NCI-H446 treated with DMSO at 0.1 percent for 48 hours (cell line): ENCODE data around the gene TMEM271.

ENCODE experiments used
- DNase-seq: peaks from one replicate; lab custom pipeline; 2025; lab: John Stamatoyannopoulos, UW

TMEM271 gene

DNA sequence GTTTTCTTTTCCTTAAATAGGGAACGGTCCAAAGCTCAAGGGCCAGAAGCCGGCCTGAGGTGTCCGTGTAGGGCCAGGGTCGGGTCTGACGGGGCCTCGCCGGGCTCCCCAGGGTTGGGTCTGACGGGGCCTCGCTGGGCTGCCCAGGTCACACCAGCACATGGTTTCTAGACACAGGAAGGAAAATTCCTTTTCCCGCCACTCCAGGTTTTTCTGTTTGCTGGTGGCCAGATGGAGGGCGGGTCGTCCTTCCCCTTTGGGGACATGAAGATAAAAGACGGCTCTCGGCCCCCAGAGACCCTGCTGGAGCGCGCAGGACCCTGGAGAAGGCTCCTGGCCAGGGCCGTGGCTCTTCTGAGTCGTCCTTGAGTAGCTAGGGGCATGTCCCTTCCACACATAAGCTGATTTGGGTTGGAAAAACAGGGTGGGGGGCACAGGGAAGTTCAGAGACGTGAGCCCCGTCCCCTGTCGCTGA lies 42.0 kb downstream of the TMEM271 start:
- DNase-seq, result no peak

DNA sequence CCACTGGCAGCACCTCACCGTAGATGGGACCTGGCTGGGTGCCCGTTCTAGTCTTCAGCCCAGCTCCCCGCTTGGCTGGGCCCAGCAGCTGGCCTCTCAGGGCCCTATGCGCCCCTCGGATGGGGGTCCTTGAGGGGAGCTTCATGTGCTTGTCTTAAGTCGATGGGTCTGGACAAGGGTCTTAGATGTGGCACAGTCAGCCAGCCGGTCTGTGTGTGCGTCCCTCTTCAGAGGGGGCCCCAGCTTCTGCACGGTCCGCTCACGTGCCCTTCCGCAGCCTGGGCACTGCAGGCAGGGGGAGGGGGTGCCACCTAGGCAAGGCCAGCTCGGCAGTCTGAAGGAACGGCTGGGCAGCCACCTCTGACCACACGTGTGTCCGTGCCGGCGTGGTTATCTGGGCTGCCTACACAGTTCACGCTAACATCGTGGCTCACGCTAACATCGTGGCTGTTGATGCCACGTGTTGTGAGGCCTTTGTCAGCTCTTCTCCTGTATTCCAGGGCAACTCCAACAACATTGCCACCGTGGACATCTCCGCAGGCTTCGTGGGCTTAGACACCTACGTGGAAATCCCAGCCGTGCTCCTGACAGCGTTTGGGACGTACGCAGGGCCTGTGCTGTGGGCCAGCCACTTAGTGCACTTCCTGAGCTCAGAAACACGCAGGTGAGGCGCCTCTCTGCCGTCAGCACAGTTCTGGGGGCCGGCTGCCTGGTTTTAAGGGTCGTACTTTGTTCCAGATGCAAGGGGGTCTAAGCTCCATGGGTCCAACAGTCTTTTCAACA lies 42.6 kb downstream of the TMEM271 start:
- no peak for DNase-seq

DNA sequence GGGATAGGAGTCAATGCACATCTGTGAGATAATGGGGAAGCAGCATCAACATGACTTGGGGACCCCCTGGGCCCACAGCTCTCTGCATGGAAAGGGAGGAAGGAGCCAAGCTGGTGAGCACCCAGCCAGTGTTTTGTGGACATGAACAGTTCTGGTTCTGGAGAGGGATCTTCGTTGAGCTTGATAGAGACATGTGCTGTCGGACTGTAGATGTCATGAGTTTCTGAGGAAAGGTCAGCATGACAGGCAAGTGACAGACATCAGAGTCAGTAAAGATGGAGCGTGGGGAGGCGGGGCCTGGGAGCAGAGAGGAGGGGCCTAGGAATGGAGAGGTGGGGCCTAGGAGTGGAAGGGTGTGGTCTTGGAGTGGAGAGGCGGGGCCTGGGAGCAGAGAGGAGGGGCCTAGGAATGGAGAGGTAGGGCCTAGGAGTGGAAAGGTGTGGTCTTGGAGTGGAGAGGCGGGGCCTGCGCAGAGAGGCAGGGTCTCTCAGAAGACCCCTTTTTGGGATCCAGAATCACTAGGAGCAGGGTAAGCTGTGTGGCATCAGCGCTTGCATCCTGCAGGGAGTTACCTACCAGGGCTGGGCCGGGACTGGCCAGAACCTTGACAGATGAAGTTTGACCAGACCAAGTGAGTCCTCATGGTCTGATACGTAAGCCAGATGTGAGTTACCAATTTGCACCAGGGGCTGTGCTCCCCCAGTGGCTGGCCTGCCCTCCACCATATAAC lies 43.3 kb downstream of the TMEM271 start:
- no peak for DNase-seq

DNA sequence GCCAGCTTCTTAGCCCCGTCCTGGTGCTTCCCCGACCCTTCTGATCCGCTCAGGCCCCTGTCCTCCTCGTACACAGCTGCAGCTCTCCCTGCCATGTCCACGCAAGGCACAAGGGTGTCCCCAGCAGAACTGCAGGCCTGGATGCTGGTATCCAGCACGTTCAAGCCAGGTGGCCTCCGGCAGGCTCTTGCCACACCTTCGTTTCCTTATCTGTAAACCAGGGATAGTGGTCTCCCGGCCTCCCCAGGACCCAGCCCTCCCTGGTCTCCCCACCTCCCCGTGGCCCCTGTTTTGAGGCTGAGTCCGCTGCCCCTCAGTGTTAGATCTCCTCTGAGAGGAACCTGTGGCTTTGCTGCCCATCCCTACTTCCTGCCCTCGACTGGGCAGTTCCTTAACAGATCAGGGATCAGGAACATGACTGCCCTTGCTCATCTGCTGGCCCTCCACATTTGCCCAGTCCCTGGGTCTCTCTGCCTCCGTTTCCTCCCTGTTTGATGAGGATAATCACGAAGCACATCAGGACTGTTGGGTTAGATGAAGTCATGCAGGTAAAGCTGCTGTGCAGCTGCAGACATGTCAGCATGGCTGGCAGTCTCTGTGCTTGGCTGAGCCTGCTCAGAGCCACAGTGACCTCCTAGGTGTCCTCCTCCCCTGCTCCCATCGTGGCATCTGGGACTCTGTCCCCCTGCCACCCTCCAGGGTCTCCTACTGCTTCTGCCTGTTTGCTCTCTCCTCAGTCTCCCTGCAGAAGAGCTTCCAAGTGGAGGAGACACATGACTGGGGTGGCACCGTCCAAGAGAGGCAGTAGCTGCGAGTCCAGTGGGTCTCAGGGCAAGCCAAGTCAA lies 44.2 kb downstream of the TMEM271 start:
- DNase-seq, result no peak

DNA sequence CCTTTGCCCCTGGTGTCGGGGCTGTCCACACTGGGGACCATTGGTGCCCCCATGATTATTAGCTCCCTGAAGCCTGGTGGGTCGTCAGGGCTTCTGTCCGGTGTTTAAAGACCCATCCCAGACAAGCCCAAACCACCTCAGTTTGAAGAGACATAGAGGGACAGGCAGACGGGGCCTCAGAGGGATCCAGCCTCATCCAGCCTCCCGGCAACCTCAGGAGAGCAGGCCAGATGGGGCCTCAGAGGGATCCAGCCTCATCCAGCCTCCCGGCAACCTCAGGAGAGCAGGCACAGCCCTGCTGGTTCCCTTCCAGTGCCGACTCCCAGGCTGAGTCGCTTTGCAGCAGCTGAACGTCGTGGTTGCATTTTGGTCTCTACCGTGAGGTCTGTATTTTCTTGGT lies 45.0 kb downstream of the TMEM271 start:
- no peak for DNase-seq

DNA sequence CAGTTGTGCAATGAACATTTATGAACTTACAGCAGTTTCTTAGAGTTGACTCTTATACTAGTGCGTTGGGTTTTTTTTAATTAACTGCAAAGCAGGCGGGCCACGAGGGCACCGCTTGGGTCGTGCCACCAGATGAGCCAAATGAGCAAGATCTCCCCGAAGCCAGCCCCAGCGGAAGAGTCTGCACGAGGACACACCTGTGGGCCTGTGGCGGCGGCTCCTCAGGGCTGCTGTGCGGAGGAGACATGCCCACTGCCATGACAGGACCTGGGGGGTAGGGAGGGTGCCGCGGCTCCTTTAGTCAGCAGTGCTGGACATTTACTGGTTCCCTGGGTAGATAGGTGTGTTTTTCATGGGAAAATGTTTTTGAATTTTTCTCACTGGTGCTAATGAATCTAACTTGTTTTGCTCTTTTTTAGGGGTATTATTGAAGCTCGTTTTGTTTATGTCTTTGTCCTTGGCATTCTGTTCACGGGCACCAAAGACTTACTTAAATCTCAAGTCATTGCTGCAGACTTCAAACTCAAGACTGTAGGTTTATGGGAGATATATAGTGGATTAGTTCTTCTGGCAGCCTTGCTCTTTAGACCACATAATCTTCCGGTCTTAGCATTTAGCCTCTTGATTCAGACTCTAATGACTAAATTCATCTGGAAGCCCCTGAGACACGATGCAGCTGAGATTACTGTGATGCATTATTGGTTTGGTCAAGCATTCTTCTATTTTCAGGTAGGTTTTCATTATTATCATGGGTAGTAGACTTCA lies 45.9 kb downstream of the TMEM271 start:
- DNase-seq, result no peak

DNA sequence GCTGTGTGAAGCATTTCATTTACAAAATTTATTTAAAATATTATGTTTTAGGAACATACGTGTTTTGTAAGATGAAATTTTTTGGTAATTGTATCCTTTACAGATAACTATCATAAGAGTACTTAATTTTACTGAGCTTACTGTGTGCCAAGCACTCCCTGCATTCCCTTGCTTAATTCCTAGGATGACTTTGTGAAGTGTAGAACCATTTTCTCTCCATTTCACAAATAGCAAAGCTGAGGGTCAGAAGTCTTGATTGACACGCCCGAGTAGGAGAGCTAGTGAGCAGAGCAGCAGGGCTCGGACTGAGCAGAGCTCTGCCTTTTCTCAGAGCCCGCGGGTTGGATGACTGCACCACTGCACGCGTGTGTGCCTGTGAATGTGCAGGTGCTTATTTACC lies 46.5 kb downstream of the TMEM271 start:
- no peak for DNase-seq

DNA sequence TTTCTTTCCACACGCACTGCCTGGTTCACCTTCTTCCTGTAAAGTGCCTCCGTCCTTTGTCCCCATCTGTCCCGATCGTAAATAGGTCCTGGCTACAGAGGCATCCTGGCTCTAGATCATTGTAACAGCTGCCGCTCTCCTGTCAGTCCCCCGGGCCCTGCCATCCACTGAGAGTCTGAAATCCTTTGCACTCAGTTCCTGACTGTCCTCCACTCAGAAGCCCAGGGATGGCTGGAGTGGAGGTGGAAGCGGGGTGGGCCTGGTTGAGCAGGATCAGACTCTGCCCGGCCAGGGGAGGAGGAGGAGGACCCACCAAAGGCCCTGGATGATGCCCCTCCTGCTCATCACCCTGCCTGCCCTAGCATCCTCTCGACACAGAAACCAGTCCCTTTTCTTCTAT lies 47.3 kb downstream of the TMEM271 start:
- DNase-seq, result no peak

DNA sequence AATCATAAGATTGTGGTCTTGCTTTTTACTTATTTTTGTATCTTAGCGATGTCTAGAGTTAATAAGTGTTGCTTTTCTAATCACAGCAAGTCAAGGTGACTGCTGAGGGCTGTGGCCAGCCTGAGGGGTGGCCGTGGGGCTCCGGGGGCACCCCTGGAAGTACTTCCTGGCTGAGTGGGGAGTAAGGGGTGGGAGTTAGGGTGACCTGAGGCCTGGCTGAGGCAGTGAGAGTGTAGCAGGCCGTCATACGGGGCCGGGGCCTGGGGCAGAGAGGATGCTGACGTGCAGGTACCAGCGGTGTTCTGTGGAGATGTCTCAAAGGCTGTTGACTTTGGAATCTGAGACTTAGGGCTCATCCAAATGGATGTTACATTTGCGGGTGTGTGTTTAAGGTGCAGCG lies 47.8 kb downstream of the TMEM271 start:
- DNase-seq, result no peak

DNA sequence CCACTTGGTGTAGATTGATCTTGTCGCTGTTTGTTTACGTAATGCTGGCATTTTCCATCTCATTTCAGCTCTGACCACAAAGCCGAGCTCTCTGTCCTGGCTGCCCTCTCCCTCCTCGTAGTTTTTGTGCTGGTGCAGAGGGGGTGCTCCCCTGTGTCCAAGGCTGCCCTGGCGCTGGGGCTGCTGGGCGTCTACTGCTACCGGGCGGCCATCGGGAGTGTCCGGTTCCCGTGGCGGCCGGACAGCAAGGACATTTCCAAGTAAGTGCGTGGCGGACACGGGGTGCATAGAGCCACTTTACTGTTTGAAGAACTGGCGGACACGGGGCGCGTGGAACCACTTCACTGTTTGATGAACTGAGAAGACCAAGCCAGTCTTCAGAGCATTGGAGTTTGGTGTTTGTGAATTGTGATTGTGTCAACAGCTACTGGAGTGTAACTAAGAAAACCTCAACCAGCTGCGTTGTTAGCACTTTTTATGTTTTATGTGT lies 49.1 kb downstream of the TMEM271 start:
- no peak for DNase-seq

DNA sequence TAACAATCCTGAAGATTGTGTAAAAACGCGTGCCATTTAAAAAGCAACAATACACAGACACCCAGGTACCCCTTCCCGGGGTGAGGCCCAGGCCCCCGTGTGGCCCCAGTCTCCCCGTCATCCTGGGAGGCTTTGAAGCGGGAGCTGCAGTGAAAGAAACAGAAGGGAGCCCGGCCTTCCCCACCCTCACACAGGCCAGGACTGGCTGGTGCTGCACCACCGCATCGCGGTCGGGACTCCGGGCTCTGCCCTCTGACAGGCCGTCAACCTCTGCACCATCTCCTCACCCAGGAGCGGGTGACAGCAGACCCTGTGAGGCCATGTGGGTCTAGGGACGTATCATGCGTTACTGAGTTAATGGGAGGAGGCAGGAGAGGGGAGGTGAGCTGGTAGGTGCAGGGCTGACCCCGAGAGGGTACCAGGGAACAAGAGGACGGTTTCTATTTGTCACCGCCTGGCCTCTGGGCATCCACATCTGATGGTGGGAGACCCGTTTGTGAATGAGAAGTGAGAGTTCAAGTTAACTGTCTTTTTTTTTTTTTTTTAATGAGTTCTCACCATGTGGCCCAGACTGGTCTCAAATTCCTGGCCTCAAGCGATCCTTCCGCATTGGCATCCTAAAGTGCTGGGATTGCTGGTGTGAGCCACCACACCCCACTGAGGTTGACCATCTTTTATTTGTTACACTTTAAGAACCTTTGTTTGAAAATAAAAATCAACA lies 49.7 kb downstream of the TMEM271 start:
- no peak for DNase-seq

DNA sequence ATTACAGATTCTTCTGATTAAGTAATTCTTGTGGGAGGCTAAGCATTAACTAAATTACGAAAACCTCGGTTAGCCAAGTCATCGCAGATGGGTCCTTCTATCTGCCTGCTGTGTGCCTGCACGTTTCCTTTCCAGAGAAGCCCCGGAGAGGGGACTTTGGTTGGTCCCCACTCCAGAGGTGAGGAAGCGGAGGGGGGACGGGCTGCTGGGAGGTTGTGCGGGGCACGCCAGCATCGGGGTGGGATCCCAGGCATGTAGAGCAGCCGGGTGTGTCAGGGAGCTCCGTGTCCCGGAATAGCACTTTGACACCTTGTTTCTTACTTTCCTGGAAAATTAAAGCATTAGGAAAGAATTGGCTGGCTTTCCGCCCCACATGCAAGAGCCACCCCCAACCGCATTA lies 50.4 kb downstream of the TMEM271 start:
- no peak for DNase-seq

DNA sequence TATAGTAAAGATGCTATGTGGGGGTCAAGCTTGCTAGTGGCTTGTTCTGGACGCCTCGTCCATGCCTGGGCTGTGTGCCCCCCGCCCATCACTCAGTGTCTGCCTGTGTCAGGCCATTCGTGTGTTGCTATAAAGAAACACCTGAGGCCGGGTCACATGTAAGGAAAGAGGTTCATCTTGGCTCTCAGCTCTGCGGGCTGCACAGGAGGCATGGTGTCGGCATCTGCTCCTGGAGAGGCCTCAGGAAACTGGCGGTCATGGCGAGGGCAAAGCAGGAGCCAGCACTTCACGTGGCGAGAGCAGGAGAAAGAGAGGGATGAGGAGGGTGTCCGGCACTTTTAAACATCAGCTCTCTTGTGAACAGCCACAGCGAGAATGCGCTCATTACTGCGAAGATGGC lies 51.9 kb downstream of the TMEM271 start:
- no peak for DNase-seq
